HL-60 (cell line): Measurements from ENCODE around the gene LRRC49.
"Not testable (repeated sequence)": the region's sequence is repeated elsewhere in the genome, so short reads cannot be mapped to it uniquely, and the experiment has no call there.

Experiments used
- DNase-seq, 2 experiments: peaks; one replicate each; pipeline ENCODE4 v3.0.0-alpha.2; 2010 to 2020; ENCODE audit warnings: low read depth in 1 of 2, low spot score in 1 of 2
- H3K27ac ChIP-seq: fragments of 250-450 bp; sonication (Bioruptor Pico); replicated peaks from 2 replicates; pipeline ENCODE4 v1.5.1; 2020; ENCODE audit warnings: mild to moderate bottlenecking, moderate library complexity
- H3K27me3 ChIP-seq: fragments of 250-450 bp; sonication (Bioruptor Pico); 2 replicates; pipeline ENCODE4 v1.5.1; 2021; ENCODE audit warnings: mild to moderate bottlenecking, moderate library complexity; ENCODE audit not compliant: insufficient read depth, poor library complexity, severe bottlenecking
- H3K4me3 ChIP-seq: replicated peaks from 2 replicates; pipeline ENCODE4 v1.5.1; 2011; ENCODE audit warnings: mild to moderate bottlenecking, control low read depth, low read length; ENCODE audit not compliant: insufficient read depth
- CTCF ChIP-seq: IDR thresholded peaks from one replicate; pipeline ENCODE4 v1.5.1; 2011; ENCODE audit warnings: low read length, control low read depth, inconsistent platforms; ENCODE audit not compliant: insufficient read depth
- GABPA ChIP-seq: IDR thresholded peaks from 2 replicates; pipeline ENCODE4 v1.6.1; 2012; ENCODE audit warnings: low read depth
- POLR2AphosphoS5 ChIP-seq: IDR thresholded peaks from 2 replicates; pipeline ENCODE4 v1.6.1; 2012; ENCODE audit warnings: low read depth
- REST ChIP-seq: IDR thresholded peaks from 2 replicates; pipeline ENCODE4 v1.6.1; 2012; ENCODE audit warnings: low read depth; ENCODE audit not compliant: insufficient replicate concordance
- SPI1 ChIP-seq: IDR thresholded peaks from 2 replicates; pipeline ENCODE4 v1.6.1; 2012; ENCODE audit warnings: low read depth, mild to moderate bottlenecking, borderline replicate concordance

The LRRC49 gene

GRCh38 chr15:70936326-70936725, 43.7 kb downstream of the LRRC49 start:
- H3K27ac ChIP-seq = no peak overlapping the region
- H3K4me3 ChIP-seq = no peak overlapping the region
- TF ChIP-seq POLR2AphosphoS5 = no peak
- no peak for TF ChIP-seq SPI1
- TF ChIP-seq REST = no peak
- TF ChIP-seq GABPA = no peak
- no peak for TF ChIP-seq CTCF
- no peak for DNase-seq
- H3K27me3 ChIP-seq = peaks cover 5% of the 10 kb centered on the region

- not testable (repeated sequence) for H3K27ac ChIP-seq, H3K27me3 ChIP-seq, DNase-seq, H3K4me3 ChIP-seq
Observed at GRCh38 chr15:70943285-70943684, 50.7 kb downstream of the LRRC49 start.

GRCh38 chr15:70947351-70948335, 55.0 kb downstream of the LRRC49 start:
- H3K27me3 ChIP-seq = peaks cover 3% of the 10 kb centered on the region
- H3K4me3 ChIP-seq = no peak overlapping the region
- DNase-seq = no peak
- no peak overlapping the region for H3K27ac ChIP-seq
- TF ChIP-seq SPI1 = no peak
- no peak for TF ChIP-seq CTCF
- no peak for TF ChIP-seq GABPA
- no peak for TF ChIP-seq POLR2AphosphoS5
- no peak for TF ChIP-seq REST

- TF ChIP-seq CTCF = no peak
- TF ChIP-seq GABPA = no peak
- TF ChIP-seq SPI1 = no peak
- TF ChIP-seq REST = no peak
- no peak for TF ChIP-seq POLR2AphosphoS5
- H3K27ac ChIP-seq = no peak overlapping the region
- peaks cover 3% of the 10 kb centered on the region for H3K27me3 ChIP-seq
Observed at GRCh38 chr15:70950953-70951352, 58.3 kb downstream of the LRRC49 start.

More at GRCh38 chr15:70950953-70951352, 58.3 kb downstream of the LRRC49 start:
- DNase-seq = no peak
- no peak overlapping the region for H3K4me3 ChIP-seq
